Osteocyte (in vitro differentiated cells): ENCODE measurements around the gene TPRG1L. TPM values are rescaled to one million over a fixed set of nuclear protein-coding genes. Genes with fewer than 3 reads are reported as not detected.
A peak's percentile ranks its signal among the peaks of the same experiment; 100 is the strongest.

Experiments
- DNase-seq: peaks from one replicate; pipeline ENCODE4 v3.0.0; 2021; ENCODE audit warnings: mixed read lengths; ENCODE audit not compliant: unreplicated experiment; ENCODE audit errors: extremely low spot score
- H3K27ac Mint-ChIP-seq: one replicate; pipeline ENCODE4 v1.8.0; 2021; ENCODE audit warnings: mild to moderate bottlenecking, mixed read lengths; ENCODE audit not compliant: unreplicated experiment
- H3K27me3 Mint-ChIP-seq: one replicate; pipeline ENCODE4 v1.8.0; 2021; ENCODE audit warnings: mixed read lengths; ENCODE audit not compliant: unreplicated experiment
- H3K36me3 Mint-ChIP-seq: one replicate; pipeline ENCODE4 v1.8.0; 2021; ENCODE audit warnings: mixed read lengths; ENCODE audit not compliant: unreplicated experiment
- H3K4me1 Mint-ChIP-seq: one replicate; pipeline ENCODE4 v1.8.0; 2021; ENCODE audit warnings: mixed read lengths; ENCODE audit not compliant: unreplicated experiment
- H3K4me3 Mint-ChIP-seq: one replicate; pipeline ENCODE4 v1.8.0; 2021; ENCODE audit warnings: mild to moderate bottlenecking, moderate library complexity, mixed read lengths; ENCODE audit not compliant: unreplicated experiment
- H3K9me3 Mint-ChIP-seq: one replicate; pipeline ENCODE4 v1.8.0; 2021; ENCODE audit warnings: mixed read lengths; ENCODE audit not compliant: unreplicated experiment
- CTCF ChIP-seq: fragments of 200-600 bp; sonication (generic); IDR thresholded peaks from 2 replicates; pipeline ENCODE4 v1.5.0; 2021; ENCODE audit warnings: antibody characterized with exemption, mild to moderate bottlenecking, moderate library complexity
- total RNA-seq: library from RNA; stranded (reverse); gene quantifications from 2 replicates; pipeline ENCODE4 v1.2.1, GENCODE V29; 2021

TPRG1L gene
- total RNA-seq, 1 donor from 2014 or later: 49.1 TPM

GRCh38 chr1:3657578-3658230 is 32.9 kb downstream of the TPRG1L start:
- peak; percentile 82 for DNase-seq
- Mint-ChIP-seq H3K4me1 (no peaks in the 10 kb centered on the region), H3K27me3 (peaks cover 71% of the 10 kb centered on the region), H3K9me3 (no peaks in the 10 kb centered on the region), H3K36me3 (no peaks in the 10 kb centered on the region), H3K4me3 (no peak overlapping the region), H3K27ac (no peak overlapping the region)
- TF ChIP-seq CTCF: no peak

GRCh38 chr1:3658231-3658615 is 33.4 kb downstream of the TPRG1L start:
- Mint-ChIP-seq H3K36me3 (no peaks in the 10 kb centered on the region), H3K27ac (no peak overlapping the region), H3K4me3 (no peak overlapping the region), H3K9me3 (no peaks in the 10 kb centered on the region), H3K4me1 (no peaks in the 10 kb centered on the region), H3K27me3 (peaks cover 73% of the 10 kb centered on the region)
- DNase-seq: no peak
- TF ChIP-seq CTCF: no peak

GRCh38 chr1:3659093-3659492 is 34.3 kb downstream of the TPRG1L start:
- peaks cover 64% of the 10 kb centered on the region for H3K27me3 Mint-ChIP-seq
- H3K4me3 Mint-ChIP-seq: no peak overlapping the region
- H3K4me1 Mint-ChIP-seq: no peaks in the 10 kb centered on the region

GRCh38 chr1:3660704-3661103 is 35.9 kb downstream of the TPRG1L start:
- H3K27me3 Mint-ChIP-seq: peaks cover 48% of the 10 kb centered on the region
- no peak for TF ChIP-seq CTCF
- H3K27ac Mint-ChIP-seq: no peak overlapping the region
- DNase-seq: no peak
- no peaks in the 10 kb centered on the region for H3K36me3 Mint-ChIP-seq
- H3K4me3 Mint-ChIP-seq: no peak overlapping the region
- no peaks in the 10 kb centered on the region for H3K9me3 Mint-ChIP-seq
- no peaks in the 10 kb centered on the region for H3K4me1 Mint-ChIP-seq

More at GRCh38 chr1:3659093-3659492, 34.3 kb downstream of the TPRG1L start:
- Mint-ChIP-seq H3K27ac (no peak overlapping the region), H3K36me3 (no peaks in the 10 kb centered on the region), H3K9me3 (no peaks in the 10 kb centered on the region)
- no peak for DNase-seq
- TF ChIP-seq CTCF: no peak

GRCh38 chr1:3661631-3662030 is 36.8 kb downstream of the TPRG1L start:
- no peak for DNase-seq
- Mint-ChIP-seq H3K9me3 (no peaks in the 10 kb centered on the region), H3K4me1 (no peaks in the 10 kb centered on the region), H3K27me3 (peaks cover 39% of the 10 kb centered on the region), H3K4me3 (no peak overlapping the region), H3K36me3 (no peaks in the 10 kb centered on the region), H3K27ac (no peak overlapping the region)
- TF ChIP-seq CTCF: no peak
